ENCODE results near the gene ACTR2. TPM values are rescaled to one million over a fixed set of nuclear protein-coding genes. Genes with fewer than 3 reads are reported as not detected.
A peak's percentile ranks its signal among the peaks of the same experiment; 100 is the strongest.
"Not testable (repeated sequence)": the region's sequence is repeated elsewhere in the genome, so short reads cannot be mapped to it uniquely, and the experiment has no call there.

Gene ACTR2
- 100 to 1,000 TPM in 2 of 4 donors, 10 to 100 TPM in 2; 85.2 to 115 (median 99.1) TPM for total RNA-seq

DNA sequence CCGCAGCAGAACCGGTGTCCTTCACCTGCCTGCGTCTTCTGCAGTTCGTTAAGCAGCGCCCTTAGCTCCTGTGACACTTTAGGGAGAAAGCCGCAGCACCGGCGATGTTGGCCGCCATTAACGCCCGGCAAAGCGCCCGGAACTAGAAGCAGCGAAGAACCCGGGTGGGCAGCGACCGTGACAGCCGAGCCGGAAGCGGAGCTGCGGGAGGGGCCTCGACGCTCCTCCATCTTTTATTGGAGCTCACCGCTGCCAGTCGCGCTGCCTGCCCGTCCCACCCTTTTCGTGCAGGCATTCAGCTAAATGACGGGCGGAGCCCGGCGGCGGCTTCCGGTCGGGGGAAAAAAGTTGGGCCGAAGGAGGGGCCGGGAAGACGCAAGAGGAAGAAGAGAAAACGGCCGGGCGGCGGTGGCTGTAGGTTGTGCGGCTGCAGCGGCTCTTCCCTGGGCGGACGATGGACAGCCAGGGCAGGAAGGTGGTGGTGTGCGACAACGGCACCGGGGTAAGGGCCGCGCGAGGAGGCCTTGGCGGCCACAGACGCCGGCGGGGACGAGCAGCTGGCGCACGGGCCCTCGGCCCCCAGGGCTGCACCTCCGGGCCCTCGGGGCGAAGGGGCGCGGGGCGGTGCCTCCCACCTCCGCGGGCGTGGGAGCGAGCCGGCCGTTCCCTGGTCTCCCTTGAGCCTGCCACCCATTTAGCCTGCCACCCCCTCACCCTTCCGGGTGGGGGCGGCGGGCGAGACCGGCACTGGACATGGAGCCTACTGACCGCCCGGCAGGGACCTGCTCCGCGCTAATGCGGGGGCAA is at the start of gene ACTR2:
Gene ACTR2, plus strand, starts transcription at position 376 of the 807 bp plus-strand sequence. Its CDS starts 79 bp downstream, at position 455.
- no peaks in the 10 kb centered on the region for H3K9me3 ChIP-seq
- peak within 1 kb of the TSS; percentile 75 to 100 (median 98) for H3K4me3 ChIP-seq
- peaks cover 20 to 58% (median 49%) of the 10 kb centered on the region in 4 donors for H3K4me1 ChIP-seq
- H3K27ac ChIP-seq (replicated peaks in 1 of 4), result peak within 1 kb of the TSS; percentile 96 to 100 (median 98)
- no peaks in the 10 kb centered on the region for H3K27me3 ChIP-seq
- intact Hi-C loops (cut with DNase I), result no loop called here
- DNase-seq (ENCODE audit: extremely low spot score), result peak; percentile 99
- 0% methylated on average over 16 of the region's 82 CpGs for WGBS
- TF ChIP-seq POLR2AphosphoS5 (IDR thresholded peaks at IDR 0.05) (peak; percentile 81 to 89), EP300 (IDR thresholded peaks at IDR 0.05) (no peak), POLR2A (IDR thresholded peaks at IDR 0.05; ENCODE audit: low read depth) (peak; percentile 39)
- TF ChIP-seq, protein P1, sequence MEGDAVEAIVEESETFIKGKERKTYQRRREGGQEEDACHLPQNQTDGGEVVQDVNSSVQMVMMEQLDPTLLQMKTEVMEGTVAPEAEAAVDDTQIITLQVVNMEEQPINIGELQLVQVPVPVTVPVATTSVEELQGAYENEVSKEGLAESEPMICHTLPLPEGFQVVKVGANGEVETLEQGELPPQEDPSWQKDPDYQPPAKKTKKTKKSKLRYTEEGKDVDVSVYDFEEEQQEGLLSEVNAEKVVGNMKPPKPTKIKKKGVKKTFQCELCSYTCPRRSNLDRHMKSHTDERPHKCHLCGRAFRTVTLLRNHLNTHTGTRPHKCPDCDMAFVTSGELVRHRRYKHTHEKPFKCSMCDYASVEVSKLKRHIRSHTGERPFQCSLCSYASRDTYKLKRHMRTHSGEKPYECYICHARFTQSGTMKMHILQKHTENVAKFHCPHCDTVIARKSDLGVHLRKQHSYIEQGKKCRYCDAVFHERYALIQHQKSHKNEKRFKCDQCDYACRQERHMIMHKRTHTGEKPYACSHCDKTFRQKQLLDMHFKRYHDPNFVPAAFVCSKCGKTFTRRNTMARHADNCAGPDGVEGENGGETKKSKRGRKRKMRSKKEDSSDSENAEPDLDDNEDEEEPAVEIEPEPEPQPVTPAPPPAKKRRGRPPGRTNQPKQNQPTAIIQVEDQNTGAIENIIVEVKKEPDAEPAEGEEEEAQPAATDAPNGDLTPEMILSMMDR (IDR thresholded peaks at IDR 0.05), result no peak
- peaks cover 0 to 5% (median 2%) of the 10 kb centered on the region in 4 donors for H3K36me3 ChIP-seq

DNA sequence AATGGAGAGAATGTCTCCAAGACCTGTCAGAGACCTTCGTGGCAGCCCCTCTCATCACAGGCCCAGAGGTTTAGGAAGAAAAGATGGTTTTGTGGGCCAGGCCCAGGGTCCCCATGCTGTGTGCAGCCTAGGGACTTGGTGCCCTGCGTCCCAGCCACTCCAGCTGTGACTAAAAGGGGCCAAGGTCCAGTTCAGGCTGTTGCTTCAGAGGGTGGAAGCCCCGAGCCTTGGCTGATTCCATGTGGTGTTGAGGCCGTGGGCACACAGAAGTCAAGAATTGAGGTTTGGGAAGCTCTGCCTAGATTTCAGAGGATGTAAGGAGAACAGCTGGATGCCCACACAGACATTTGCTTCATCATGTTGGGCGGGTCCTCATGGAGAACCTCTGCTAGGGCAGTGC is 45.1 kb upstream of the ACTR2 start:
- peaks cover 0 to 9% (median 6%) of the 10 kb centered on the region in 4 donors for H3K4me1 ChIP-seq
- H3K27ac ChIP-seq (replicated peaks in 1 of 4), result no peak overlapping the region
- 93% methylated on average over 4 of the region's 5 CpGs for WGBS
- H3K27me3 ChIP-seq, result peaks cover 0 to 2% (median 0%) of the 10 kb centered on the region in 4 donors
- H3K9me3 ChIP-seq, result no peaks in the 10 kb centered on the region
- intact Hi-C loops (cut with DNase I), result no loop called here
- H3K36me3 ChIP-seq, result no peaks in the 10 kb centered on the region
- no peak for DNase-seq (ENCODE audit: extremely low spot score)
- TF ChIP-seq POLR2AphosphoS5 (IDR thresholded peaks at IDR 0.05), result no peak
- H3K4me3 ChIP-seq, result no peak overlapping the region

DNA sequence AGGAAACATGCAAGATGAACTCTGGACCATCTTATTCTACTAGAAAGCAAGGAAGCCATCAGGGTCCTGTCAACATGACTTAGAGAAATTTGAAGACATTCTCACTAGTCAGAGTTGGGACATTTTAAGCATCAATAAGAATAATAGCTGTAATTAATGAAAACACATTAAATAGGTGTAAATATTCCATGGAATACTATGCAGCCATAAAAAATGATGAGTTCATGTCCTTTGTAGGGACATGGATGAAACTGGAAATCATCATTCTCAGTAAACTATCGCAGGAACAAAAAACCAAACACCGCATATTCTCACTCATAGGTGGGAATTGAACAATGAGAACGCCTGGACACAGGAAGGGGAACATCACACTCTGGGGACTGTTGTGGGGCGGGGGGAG is 44.2 kb upstream of the ACTR2 start:
- intact Hi-C loops (cut with DNase I), result not testable (repeated sequence)

DNA sequence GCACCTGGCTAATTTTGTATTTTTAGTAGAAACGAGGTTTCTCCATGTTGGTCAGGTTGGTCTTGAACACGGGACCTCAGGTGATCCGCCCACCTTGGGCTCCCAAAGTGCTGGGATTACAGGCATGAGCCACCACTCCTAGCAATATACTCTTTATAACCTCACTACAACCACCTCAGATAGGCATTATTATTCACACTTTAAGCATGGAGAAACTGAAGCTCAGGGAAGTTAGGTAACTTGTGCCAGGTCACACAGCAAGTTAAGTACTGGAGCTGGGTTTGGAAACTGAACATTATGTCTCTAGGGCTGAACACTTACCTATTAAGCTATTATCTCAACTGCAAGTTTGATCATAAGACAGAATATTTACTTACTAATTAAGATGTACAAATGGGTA is 42.6 kb upstream of the ACTR2 start:
- H3K27ac ChIP-seq (replicated peaks in 1 of 4), result no peak overlapping the region
- no peak for DNase-seq (ENCODE audit: extremely low spot score)
- intact Hi-C loops (cut with DNase I), result loop anchor here (5.0 kb wide), 2 partner anchors 118 to 268 kb away; no protein-coding TSS in a partner anchor
- H3K9me3 ChIP-seq, result no peaks in the 10 kb centered on the region
- TF ChIP-seq POLR2A (IDR thresholded peaks at IDR 0.05; ENCODE audit: low read depth) (no peak), EP300 (IDR thresholded peaks at IDR 0.05) (no peak), POLR2AphosphoS5 (IDR thresholded peaks at IDR 0.05) (no peak)
- TF ChIP-seq, protein P1 (IDR thresholded peaks at IDR 0.05), result no peak
- peaks cover 0 to 10% (median 6%) of the 10 kb centered on the region in 4 donors for H3K4me1 ChIP-seq
- no peaks in the 10 kb centered on the region for H3K27me3 ChIP-seq
- 90% methylated on average over 3 of the region's 3 CpGs for WGBS
- H3K36me3 ChIP-seq, result no peaks in the 10 kb centered on the region
- H3K4me3 ChIP-seq, result no peak overlapping the region

More for the DNA sequence above, 44.2 kb upstream of the ACTR2 start:
- DNase-seq (ENCODE audit: extremely low spot score); H3K4me3 ChIP-seq; H3K27me3 ChIP-seq; H3K27ac ChIP-seq (replicated peaks in 1 of 4); H3K9me3 ChIP-seq; H3K36me3 ChIP-seq: not testable (repeated sequence)
- 78% methylated on average over 4 of the region's 4 CpGs for WGBS
- H3K4me1 ChIP-seq, result peaks cover 0 to 10% (median 6%) of the 10 kb centered on the region in 4 donors

DNA sequence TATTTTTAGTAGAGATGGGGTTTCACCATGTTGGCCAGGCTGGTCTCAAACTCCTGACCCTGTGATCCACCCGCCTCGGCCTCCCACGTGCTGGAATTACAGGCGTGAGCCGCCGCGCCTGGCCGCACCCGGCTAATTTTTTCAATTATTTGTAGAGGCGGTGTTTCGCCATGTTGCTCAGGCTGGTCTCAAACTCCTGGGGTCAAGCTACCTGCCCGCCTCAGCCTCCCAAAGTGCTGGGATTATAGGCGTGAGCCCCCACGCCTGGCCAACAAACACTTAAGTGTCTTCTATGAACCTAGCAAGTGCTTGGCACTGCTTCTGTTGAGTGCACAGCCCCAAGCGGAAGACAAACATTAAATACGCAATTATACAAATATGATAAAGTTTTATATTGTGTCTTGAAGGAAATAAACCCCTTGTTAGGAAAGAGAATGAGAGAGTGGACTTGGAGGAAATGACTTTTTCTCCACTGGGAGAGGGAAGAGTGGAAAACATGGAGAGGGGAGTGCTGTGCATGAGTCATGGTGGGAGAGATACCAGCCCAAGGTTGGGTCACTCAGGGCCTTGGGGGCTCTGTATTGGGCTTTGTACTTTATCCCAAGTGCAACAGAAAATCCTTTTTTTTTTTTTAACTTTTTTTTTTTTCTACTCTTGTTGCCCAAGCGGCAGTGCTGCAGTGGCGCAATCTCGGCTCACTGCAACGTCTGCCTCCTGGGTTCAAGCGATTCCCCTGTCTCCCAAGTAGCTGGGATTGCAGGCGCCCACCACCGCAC is 41.4 kb upstream of the ACTR2 start:
- intact Hi-C loops (cut with DNase I), result loop anchor here (5.0 kb wide), 2 partner anchors 119 to 269 kb away; no protein-coding TSS in a partner anchor
- DNase-seq (ENCODE audit: extremely low spot score), result no peak
- WGBS, result 91% methylated on average over 23 of the region's 23 CpGs

More for the DNA sequence above, 41.4 kb upstream of the ACTR2 start:
- Histone ChIP-seq H3K27me3 (no peaks in the 10 kb centered on the region), H3K27ac (replicated peaks in 1 of 4) (no peak overlapping the region), H3K4me3 (no peak overlapping the region), H3K9me3 (no peaks in the 10 kb centered on the region), H3K4me1 (peaks cover 0 to 10% (median 6%) of the 10 kb centered on the region in 4 donors), H3K36me3 (no peaks in the 10 kb centered on the region)
- TF ChIP-seq POLR2AphosphoS5 (IDR thresholded peaks at IDR 0.05), result no peak
